ENCODE results near the gene BNIPL.

GRCh38 chr1:151000408-151000807 is 36.0 kb upstream of the BNIPL start:
- TF ChIP-seq CTCF (IDR thresholded peaks at IDR 0.05): no peak
- TF ChIP-seq POLR2A (IDR thresholded peaks at IDR 0.05): no peak
